ENCODE results near the gene MYO1D. TPM values are rescaled to one million over a fixed set of nuclear protein-coding genes. Genes with fewer than 3 reads are reported as not detected.

Gene MYO1D
- total RNA-seq, 1 experiment from 2014 or later: 23.5 TPM

DNA sequence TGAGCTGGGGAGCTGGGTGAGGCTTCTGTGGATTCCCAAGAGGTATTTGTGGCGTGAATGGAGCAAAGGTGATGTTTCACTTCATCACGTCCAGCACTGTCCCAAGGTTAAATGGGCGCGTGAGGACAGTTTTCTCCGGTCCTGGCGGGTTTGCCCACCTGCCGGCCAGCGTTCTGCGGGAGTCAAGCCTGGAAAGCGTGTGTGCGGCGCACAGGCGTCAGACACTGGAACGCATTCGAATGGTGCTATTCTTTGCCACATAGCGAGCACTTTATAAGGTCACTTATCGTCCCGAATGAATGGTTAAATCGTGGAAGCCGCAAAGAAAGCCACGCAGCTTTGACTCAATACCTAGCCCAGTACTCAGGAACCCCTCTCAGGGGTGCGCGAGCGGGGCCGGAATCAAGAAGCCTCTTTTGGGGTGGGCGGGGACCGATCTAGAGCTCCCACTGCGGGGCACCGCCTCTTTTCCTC lies 433.1 kb downstream of the MYO1D start:
- Histone ChIP-seq H3K9ac (ENCODE audit: low read length) (no peak overlapping the region), H3K9me2 (replicated peaks; ENCODE audit: low read length) (no peaks in the 10 kb centered on the region), H4K20me1 (ENCODE audit: low read length) (peaks cover 19% of the 10 kb centered on the region), H3K27me3 (ENCODE audit: low read length) (no peaks in the 10 kb centered on the region), H3K79me2 (ENCODE audit: low read length) (peaks cover 46% of the 10 kb centered on the region), H3K27ac (ENCODE audit: low read length) (no peak overlapping the region), H3K4me2 (ENCODE audit: low read length) (peak overlapping the region; percentile 57), H3K4me3 (ENCODE audit: low read length) (peak overlapping the region; percentile 89), H3F3A (ENCODE audit: low read length, unreplicated experiment) (no peaks in the 10 kb centered on the region), H2AFZ (ENCODE audit: low read length) (peak overlapping the region; percentile 64), H3K4me1 (ENCODE audit: insufficient read depth, low read length) (peaks cover 16% of the 10 kb centered on the region), H3K36me3 (ENCODE audit: low read depth, low read length) (peaks cover 20% of the 10 kb centered on the region), H3K9me3 (ENCODE audit: low read length) (no peaks in the 10 kb centered on the region)
- ChIA-PET CTCF (interaction anchor here (0.6 to 1.2 kb wide), 6 partner anchors 8 to 338 kb away, joined by 3 to 8 read pairs (median 3); no protein-coding TSS in a partner anchor), POLR2A (ENCODE audit: unreplicated experiment) (interaction anchor here (0.6 kb wide), 1 partner anchor 1164 kb away, joined by 4 read pairs; no protein-coding TSS in a partner anchor)
- ATAC-seq (no peak), DNase-seq (no peak)
- no TSS peak for BruUV-seq (replicated peaks)
- intact Hi-C loops (cut with micrococcal nuclease): no loop called here
- TF ChIP-seq EZH2phosphoT487 (IDR thresholded peaks at IDR 0.05; ENCODE audit: borderline replicate concordance, low read length) (no peak), EZH2 (IDR thresholded peaks at IDR 0.05; ENCODE audit: low read length, unreplicated experiment) (no peak)
- TF ChIP-seq, protein P1, sequence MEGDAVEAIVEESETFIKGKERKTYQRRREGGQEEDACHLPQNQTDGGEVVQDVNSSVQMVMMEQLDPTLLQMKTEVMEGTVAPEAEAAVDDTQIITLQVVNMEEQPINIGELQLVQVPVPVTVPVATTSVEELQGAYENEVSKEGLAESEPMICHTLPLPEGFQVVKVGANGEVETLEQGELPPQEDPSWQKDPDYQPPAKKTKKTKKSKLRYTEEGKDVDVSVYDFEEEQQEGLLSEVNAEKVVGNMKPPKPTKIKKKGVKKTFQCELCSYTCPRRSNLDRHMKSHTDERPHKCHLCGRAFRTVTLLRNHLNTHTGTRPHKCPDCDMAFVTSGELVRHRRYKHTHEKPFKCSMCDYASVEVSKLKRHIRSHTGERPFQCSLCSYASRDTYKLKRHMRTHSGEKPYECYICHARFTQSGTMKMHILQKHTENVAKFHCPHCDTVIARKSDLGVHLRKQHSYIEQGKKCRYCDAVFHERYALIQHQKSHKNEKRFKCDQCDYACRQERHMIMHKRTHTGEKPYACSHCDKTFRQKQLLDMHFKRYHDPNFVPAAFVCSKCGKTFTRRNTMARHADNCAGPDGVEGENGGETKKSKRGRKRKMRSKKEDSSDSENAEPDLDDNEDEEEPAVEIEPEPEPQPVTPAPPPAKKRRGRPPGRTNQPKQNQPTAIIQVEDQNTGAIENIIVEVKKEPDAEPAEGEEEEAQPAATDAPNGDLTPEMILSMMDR (conservative IDR thresholded peaks at IDR 0.05; ENCODE audit: low read depth, low read length): no peak

Other genes starting within 250 kb of the MYO1D start
- gene TMEM98, start 51.0 kb upstream of the MYO1D start, total RNA-seq (2014; rRNA removed): 59.0 and 59.4 TPM in 2 replicates
- not detected in 2 replicates for gene SPACA3, start 114.7 kb upstream of the MYO1D start, total RNA-seq (2014; rRNA removed)